ENCODE results near the gene DIP2C. TPM values are rescaled to one million over a fixed set of nuclear protein-coding genes. Genes with fewer than 3 reads are reported as not detected.

DIP2C gene
- total RNA-seq, 2 experiments from 2014 or later: 0.62 to 0.80 TPM

DNA sequence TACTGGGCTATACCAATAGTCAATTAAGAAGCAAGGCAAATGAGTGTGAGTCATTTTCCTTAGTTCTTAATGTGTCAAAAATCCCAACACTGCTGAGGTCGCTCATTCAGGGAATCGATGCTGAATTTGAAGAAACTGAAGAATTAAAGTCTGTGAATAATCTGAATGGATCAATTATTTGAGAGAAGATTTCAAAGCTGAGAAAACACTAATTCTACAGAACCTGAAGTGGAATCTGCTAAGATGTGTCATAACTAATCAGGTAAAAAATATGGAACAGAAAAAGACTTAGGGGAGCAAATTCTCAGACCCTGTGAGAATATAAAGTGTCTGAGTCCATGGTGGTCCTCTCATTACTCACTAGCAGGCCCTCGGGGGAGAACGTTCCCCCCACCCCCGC, 125.6 kb downstream of the DIP2C start:
- H3K27me3 Mint-ChIP-seq: peaks cover 5% of the 10 kb centered on the region
- intact Hi-C loops (cut with micrococcal nuclease): no loop called here
- peaks cover 5% of the 10 kb centered on the region for H3K36me3 Mint-ChIP-seq
- H3K9me3 Mint-ChIP-seq: peaks cover 17% of the 10 kb centered on the region
- no peaks in the 10 kb centered on the region for H3K4me1 Mint-ChIP-seq (ENCODE audit: low read depth)
- CTCF ChIA-PET: no interaction called here
- DNase-seq: no peak
- H3K27ac Mint-ChIP-seq: no peak overlapping the region
- H3K4me3 Mint-ChIP-seq: no peak overlapping the region
- POLR2A ChIA-PET: no interaction called here

DNA sequence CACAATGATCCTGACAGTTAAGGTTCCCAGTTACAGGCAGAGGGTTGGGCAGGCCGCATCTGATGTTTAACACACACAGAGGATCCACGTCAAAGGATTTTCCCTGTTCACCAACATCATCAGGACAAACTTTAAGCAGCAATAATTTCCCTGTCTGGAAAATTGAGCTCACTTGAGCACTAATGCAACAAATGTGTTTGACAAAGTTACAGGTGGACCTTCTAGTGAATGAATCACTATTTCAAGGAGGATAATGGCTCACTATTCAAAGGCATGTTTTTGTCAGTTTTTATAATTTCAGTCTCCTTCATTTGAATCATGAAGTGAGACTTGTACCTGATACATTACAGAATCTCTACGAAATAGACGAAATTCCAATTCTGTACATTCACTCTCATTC, 127.3 kb downstream of the DIP2C start:
- intact Hi-C loops (cut with micrococcal nuclease): no loop called here
- DNase-seq: no peak
- no peak overlapping the region for H3K27ac Mint-ChIP-seq
- H3K27me3 Mint-ChIP-seq: peaks cover 5% of the 10 kb centered on the region
- ChIA-PET CTCF (no interaction called here), POLR2A (no interaction called here)
- peaks cover 5% of the 10 kb centered on the region for H3K4me1 Mint-ChIP-seq (ENCODE audit: low read depth)
- no peak overlapping the region for H3K4me3 Mint-ChIP-seq
- peaks cover 5% of the 10 kb centered on the region for H3K36me3 Mint-ChIP-seq
- H3K9me3 Mint-ChIP-seq: peaks cover 17% of the 10 kb centered on the region

DNA sequence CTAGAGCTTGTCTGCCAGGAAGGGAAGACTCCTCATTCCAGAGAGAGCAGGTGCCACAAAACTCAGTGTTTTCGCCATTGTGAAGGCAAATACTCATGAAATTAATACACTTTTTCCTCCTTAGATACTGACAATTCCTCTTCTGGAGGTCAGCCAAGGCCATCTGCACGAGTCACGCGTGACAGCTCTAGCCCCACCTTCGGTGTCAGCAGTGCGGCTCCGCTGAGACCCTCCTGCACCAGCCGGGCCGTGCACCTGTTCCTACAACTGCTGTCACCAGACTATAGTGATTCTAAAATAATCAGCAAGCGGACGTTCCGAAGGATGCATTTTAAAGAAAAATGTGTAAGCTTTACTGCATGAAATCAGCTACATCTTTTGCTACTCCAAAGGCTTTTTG, 127.7 kb downstream of the DIP2C start:
- no peak for DNase-seq
- H3K4me1 Mint-ChIP-seq (ENCODE audit: low read depth): peaks cover 9% of the 10 kb centered on the region
- ChIA-PET POLR2A (no interaction called here), CTCF (no interaction called here)
- H3K4me3 Mint-ChIP-seq: no peak overlapping the region
- no peak overlapping the region for H3K27ac Mint-ChIP-seq
- H3K36me3 Mint-ChIP-seq: peaks cover 5% of the 10 kb centered on the region
- intact Hi-C loops (cut with micrococcal nuclease): no loop called here
- peaks cover 5% of the 10 kb centered on the region for H3K27me3 Mint-ChIP-seq
- peaks cover 17% of the 10 kb centered on the region for H3K9me3 Mint-ChIP-seq

DNA sequence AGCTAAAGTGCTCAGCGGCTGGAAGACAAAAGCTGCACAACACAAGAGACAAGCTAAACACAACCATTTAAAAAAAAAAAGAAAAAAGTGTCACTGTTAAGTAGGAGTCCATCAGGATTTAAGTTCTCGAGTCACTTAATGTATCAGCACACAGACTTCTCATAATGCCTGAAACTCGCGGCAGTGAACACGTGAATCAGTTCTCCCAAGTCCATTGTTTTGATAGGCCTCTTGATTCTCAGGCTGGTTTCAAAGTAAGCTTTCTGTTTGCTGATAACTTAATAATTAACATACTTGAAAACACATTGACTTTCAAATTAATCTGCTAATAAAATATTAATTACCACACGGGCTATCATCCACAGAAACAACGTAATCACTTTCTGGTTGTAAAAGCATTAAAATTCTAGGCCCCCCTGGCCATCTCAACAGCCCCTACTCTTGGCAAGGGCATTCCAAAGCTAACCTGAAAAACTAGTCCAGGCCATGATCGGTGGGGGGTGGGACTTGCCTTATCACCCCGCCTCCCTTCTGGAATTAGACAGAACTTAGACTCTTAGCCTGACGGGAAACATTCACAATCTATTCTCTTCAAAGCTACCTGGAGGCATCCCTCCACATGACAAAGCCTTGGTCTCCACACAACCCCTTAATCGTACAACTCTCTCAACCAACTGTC, 129.0 kb downstream of the DIP2C start:
- CTCF ChIA-PET: no interaction called here
- Mint-ChIP-seq H3K36me3 (peaks cover 5% of the 10 kb centered on the region), H3K9me3 (peaks cover 17% of the 10 kb centered on the region), H3K27ac (no peak overlapping the region), H3K4me3 (no peak overlapping the region), H3K27me3 (peaks cover 2% of the 10 kb centered on the region), H3K4me1 (ENCODE audit: low read depth) (peaks cover 13% of the 10 kb centered on the region)
- POLR2A ChIA-PET: no interaction called here
- no peak for DNase-seq
- intact Hi-C loops (cut with micrococcal nuclease): no loop called here

DNA sequence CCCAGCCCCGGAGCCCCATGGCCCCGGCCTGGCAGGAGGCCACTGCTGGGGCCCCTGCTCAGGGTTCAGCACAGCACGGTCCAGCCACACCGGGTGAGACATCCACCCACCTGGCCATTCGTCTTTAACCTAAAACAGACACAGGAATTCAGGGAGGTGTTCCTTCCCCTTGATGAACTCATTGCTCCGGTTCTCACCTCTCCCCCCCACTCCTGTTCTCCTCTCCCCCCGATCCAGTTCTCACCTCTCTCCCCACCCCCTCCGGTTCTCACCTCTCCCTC, 129.8 kb downstream of the DIP2C start:
- Mint-ChIP-seq H3K4me1 (ENCODE audit: low read depth) (peaks cover 13% of the 10 kb centered on the region), H3K36me3 (peaks cover 5% of the 10 kb centered on the region), H3K4me3 (no peak overlapping the region), H3K27me3 (peaks cover 2% of the 10 kb centered on the region), H3K9me3 (peaks cover 16% of the 10 kb centered on the region), H3K27ac (no peak overlapping the region)
- intact Hi-C loops (cut with micrococcal nuclease): no loop called here
- CTCF ChIA-PET: no interaction called here
- POLR2A ChIA-PET: no interaction called here
- no peak for DNase-seq

DNA sequence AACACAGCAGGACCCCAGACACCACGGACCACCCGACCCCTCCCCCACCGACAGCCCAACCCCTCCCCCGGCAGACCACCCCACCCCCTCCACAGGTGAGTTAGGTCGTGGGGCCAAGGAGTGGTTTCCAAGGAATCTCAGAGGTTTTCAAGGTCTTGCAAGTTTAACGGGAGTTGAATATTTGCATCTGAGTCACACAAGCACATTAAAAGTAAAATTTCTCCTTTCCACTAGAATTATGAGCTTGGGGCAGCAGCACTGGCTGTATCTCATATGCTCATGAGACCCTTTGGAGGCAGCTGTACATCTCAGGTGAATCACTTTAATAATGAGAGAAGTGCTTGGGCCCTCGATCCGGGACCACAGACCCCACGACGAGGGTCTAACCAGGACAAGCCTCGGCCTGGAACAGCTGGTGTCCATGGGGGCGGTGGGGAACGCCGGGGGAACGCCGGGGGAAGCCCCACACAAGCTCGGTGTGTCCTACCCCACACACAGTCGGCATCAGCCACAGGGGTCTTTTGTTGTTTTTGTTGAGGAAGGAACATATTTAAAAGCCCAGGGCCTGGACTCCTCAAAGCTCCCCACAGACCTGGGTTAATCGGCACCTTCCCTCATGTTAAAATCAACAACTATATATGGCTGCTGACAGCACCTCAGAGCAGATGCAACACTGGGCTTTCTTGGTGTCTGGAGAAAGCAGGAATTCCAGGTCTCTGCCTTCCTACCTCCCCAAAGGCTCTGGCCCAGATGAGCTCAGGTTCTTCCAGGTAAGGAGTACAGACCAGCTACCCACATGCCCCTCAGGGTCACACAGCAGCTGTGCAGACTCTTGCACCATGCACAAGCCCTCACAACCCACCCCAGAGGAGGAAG, 130.3 kb downstream of the DIP2C start:
- intact Hi-C loops (cut with micrococcal nuclease): no loop called here
- H3K4me1 Mint-ChIP-seq (ENCODE audit: low read depth): peaks cover 13% of the 10 kb centered on the region
- ChIA-PET CTCF (no interaction called here), POLR2A (no interaction called here)
- no peak overlapping the region for H3K27ac Mint-ChIP-seq
- no peak overlapping the region for H3K4me3 Mint-ChIP-seq
- H3K36me3 Mint-ChIP-seq: peaks cover 2% of the 10 kb centered on the region
- no peaks in the 10 kb centered on the region for H3K27me3 Mint-ChIP-seq
- DNase-seq: no peak
- H3K9me3 Mint-ChIP-seq: peaks cover 10% of the 10 kb centered on the region

DNA sequence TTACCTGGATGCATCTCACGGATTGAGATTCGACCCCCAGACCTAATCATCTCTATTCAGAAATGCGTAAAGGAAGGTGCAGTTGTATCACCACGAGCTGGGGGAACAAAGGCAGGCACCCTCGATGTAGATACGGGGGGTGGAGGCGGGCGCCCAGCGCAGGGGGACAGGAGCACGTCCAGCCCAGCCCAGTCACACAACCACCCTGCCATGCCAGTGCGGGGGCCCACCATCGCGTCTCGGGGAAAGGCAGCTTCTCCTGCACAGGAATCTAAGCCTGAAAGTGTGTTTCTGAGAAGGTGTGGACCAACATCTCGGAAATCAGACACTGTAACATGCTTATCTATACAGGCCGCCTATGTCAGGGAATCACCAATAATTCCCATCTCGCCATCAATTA, 131.1 kb downstream of the DIP2C start:
- Mint-ChIP-seq H3K27ac (no peak overlapping the region), H3K4me3 (no peak overlapping the region), H3K4me1 (ENCODE audit: low read depth) (peaks cover 13% of the 10 kb centered on the region), H3K9me3 (peaks cover 2% of the 10 kb centered on the region), H3K36me3 (no peaks in the 10 kb centered on the region), H3K27me3 (no peaks in the 10 kb centered on the region)
- ChIA-PET POLR2A (no interaction called here), CTCF (no interaction called here)
- intact Hi-C loops (cut with micrococcal nuclease): no loop called here
- no peak for DNase-seq

DNA sequence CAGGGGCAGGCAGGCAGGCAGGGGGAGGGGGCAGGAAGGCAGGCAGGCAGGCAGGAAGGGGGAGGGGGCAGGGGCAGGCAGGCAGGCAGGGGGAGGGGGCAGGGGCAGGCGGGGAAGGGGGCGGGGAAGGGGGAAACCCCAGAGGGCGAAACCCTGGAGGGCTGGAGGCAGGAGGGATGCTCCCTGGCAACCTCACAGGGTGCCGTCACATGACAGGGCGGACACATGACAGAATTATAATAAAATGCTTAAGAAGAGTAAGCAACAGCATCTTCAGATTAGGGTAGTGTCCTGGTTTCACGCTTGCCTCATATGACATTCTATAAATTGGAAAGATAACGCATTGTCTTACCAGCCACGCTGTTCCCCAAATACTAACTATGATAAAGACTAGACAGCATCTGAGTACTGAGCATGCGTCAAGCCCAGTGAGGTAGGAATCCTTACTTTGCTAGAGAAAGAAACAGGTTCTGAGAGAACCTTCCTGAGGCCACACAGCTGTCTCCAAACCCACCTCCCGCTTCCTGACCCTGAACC, 131.6 kb downstream of the DIP2C start:
- no peaks in the 10 kb centered on the region for H3K36me3 Mint-ChIP-seq
- ChIA-PET CTCF (no interaction called here), POLR2A (no interaction called here)
- no peak overlapping the region for H3K27ac Mint-ChIP-seq
- intact Hi-C loops (cut with micrococcal nuclease): no loop called here
- H3K9me3 Mint-ChIP-seq: no peaks in the 10 kb centered on the region
- H3K4me1 Mint-ChIP-seq (ENCODE audit: low read depth): peaks cover 13% of the 10 kb centered on the region
- no peak overlapping the region for H3K4me3 Mint-ChIP-seq
- no peaks in the 10 kb centered on the region for H3K27me3 Mint-ChIP-seq
- DNase-seq: peak; percentile 60

DNA sequence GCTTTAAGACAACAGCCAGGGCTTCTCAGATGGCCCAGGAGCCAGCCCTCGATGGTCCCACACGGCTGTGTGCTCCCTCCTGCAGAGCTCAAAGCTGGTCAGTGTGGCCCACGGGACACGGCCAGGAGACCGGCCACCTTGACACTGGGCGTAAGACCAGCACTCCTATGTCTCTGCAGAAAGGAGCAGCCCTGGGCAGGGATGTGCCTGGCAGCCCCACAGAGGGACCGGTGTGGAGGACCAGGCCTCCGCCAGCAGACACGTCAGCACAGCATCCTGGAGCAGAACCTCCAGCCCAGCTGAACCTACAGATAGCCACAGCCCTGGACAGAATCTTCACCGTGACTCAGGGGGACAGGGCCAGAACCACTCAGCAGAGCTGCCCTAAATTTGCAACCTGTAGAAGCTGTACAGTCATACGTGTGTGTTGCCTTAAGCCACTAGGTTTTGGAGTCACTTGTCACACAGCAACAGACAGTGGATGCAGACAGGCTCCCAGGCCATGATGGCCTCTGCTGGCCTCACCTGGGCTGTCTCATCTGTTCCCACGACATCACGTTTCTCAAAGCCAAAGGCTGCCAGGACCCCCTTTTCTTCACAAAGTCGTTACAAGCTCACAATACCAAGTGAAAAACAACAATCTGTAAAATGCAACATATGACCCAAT, 132.4 kb downstream of the DIP2C start:
- Mint-ChIP-seq H3K4me3 (no peak overlapping the region), H3K27ac (no peak overlapping the region), H3K36me3 (no peaks in the 10 kb centered on the region), H3K27me3 (no peaks in the 10 kb centered on the region), H3K9me3 (no peaks in the 10 kb centered on the region), H3K4me1 (ENCODE audit: low read depth) (peaks cover 13% of the 10 kb centered on the region)
- intact Hi-C loops (cut with micrococcal nuclease): no loop called here
- ChIA-PET CTCF (no interaction called here), POLR2A (no interaction called here)
- DNase-seq: no peak

DNA sequence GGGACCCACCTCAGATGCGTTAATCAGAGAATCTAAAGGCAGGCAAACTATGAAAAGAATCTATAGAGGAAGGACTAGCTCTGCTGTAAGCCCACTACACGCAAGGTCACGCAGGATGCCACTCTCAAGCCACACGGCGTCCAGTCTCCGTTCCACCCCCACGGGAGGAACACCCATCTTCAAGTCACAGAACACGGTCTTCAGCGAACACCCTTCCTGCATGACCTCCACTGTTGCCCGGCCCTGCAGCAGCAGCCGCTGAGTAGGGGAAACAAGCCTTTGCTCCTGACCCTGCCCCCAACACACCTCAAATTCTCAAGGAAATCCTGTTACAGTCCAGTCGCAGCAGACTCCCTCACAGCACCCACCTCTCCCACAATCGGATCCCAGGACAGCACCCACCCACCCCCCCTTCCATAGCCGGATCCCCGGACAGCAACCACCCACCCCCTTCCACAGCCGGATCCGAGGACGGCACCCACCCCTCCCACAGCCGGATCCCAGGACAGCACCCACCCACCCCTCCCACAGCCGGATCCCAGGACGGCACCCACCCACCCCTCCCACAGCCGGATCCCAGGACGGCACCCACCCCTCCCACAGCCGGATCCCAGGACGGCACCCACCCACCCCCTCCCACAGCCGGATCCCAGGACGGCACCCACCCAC, 133.7 kb downstream of the DIP2C start:
- Mint-ChIP-seq H3K36me3 (no peaks in the 10 kb centered on the region), H3K27ac (no peak overlapping the region), H3K9me3 (no peaks in the 10 kb centered on the region), H3K27me3 (no peaks in the 10 kb centered on the region), H3K4me3 (no peak overlapping the region), H3K4me1 (ENCODE audit: low read depth) (peaks cover 13% of the 10 kb centered on the region)
- intact Hi-C loops (cut with micrococcal nuclease): no loop called here
- POLR2A ChIA-PET: no interaction called here
- CTCF ChIA-PET: no interaction called here
- DNase-seq: no peak

DNA sequence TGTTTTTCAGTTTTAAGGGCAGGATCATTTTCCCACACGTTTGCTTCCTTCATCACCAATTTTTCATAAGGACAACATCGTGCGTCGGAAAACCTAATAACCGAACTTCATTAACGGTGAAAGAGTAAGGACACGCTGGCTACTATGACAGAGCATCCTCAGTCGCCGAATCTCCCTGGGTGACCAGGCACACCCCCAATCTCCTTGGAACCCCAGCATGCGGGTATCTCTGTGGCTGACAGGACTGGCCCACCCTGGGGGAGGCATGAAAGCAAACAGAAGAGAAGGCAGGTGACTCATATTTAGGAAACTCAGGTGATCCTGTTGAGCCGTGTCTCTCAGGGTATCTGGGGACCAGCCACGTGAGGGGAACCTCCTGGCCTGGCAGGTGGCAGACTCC, 134.2 kb downstream of the DIP2C start:
- ChIA-PET POLR2A (no interaction called here), CTCF (no interaction called here)
- intact Hi-C loops (cut with micrococcal nuclease): no loop called here
- no peak for DNase-seq
- no peak overlapping the region for H3K27ac Mint-ChIP-seq
- H3K27me3 Mint-ChIP-seq: no peaks in the 10 kb centered on the region
- no peaks in the 10 kb centered on the region for H3K9me3 Mint-ChIP-seq
- no peak overlapping the region for H3K4me3 Mint-ChIP-seq
- H3K4me1 Mint-ChIP-seq (ENCODE audit: low read depth): peaks cover 13% of the 10 kb centered on the region
- no peaks in the 10 kb centered on the region for H3K36me3 Mint-ChIP-seq

DNA sequence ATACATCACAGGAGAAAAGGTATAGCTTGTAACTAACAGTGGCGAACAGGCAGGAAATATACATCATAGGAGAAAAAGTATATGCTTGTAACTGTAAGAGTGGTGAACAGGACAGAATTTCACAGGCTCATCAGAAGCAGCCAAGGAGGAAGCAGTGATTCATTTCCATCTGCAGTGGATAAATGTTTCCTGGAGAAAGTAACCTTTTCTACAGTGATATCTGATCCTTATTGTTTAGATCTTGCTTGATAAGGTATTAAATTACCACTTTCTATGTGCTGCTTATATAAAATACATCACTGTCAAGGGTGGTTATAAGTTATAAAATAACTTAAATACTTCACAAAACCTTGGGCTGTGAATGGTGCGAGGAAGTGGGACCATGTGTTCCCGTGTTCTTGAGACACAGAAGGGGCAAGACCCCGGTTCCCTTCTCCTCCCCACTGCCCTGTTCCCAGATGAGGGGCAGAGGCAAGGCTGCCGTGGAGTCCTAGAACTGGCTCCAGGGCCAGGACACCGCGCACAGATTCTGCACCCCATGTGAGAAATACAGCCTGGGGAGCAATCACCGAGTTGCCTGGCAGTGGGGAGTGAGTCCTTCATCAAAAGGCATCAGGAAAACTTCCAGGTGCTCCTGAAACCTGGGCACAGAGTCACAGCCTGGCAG, 135.2 kb downstream of the DIP2C start:
- H3K27ac Mint-ChIP-seq: no peak overlapping the region
- intact Hi-C loops (cut with micrococcal nuclease): no loop called here
- peaks cover 13% of the 10 kb centered on the region for H3K4me1 Mint-ChIP-seq (ENCODE audit: low read depth)
- ChIA-PET POLR2A (no interaction called here), CTCF (no interaction called here)
- no peak overlapping the region for H3K4me3 Mint-ChIP-seq
- no peak for DNase-seq
- no peaks in the 10 kb centered on the region for H3K36me3 Mint-ChIP-seq
- H3K9me3 Mint-ChIP-seq: no peaks in the 10 kb centered on the region
- H3K27me3 Mint-ChIP-seq: no peaks in the 10 kb centered on the region
